ENCODE results near the gene PRTN3. TPM values are rescaled to one million over a fixed set of nuclear protein-coding genes. Genes with fewer than 3 reads are reported as not detected.
A peak's percentile ranks its signal among the peaks of the same experiment; 100 is the strongest.
"Not testable (repeated sequence)": the region's sequence is repeated elsewhere in the genome, so short reads cannot be mapped to it uniquely, and the experiment has no call there.

The PRTN3 gene
- polyA plus RNA-seq, 5 donors: 1.4 to 3.4 (median 2.2) TPM

DNA sequence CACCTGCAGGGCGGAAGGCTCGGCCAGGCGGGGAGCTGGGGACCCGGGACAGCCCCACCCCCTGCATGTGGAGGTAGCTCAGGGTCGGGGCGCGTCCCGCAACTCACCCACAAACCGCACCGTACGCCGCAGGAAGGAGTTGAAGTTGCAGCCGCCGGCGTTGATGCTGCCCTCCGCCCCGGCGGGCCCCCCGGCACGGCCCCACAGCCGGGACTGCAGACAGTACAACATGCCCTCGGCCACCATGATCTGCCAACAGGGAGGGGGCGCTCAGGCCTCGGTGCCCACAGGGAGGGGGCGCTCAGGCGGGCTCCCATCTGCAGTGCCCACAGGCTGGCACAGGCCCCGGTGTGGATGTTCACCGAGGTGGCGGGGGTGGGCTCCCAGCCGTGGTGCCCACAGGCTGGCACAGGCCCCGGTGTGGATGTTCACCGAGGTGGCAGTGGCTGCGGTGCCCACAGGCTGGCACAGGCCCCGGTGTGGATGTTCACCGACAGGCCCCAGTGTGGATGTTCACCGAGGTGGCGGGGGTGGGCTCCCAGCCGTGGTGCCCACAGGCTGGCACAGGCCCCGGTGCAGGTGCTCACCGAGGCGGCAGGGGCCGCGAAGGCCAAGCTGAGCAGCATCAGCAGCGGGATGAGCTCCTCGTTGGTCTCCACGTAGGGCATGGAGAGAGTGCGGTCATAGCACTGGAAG is 25.6 kb upstream of the PRTN3 start:
- no peak for DNase-seq

DNA sequence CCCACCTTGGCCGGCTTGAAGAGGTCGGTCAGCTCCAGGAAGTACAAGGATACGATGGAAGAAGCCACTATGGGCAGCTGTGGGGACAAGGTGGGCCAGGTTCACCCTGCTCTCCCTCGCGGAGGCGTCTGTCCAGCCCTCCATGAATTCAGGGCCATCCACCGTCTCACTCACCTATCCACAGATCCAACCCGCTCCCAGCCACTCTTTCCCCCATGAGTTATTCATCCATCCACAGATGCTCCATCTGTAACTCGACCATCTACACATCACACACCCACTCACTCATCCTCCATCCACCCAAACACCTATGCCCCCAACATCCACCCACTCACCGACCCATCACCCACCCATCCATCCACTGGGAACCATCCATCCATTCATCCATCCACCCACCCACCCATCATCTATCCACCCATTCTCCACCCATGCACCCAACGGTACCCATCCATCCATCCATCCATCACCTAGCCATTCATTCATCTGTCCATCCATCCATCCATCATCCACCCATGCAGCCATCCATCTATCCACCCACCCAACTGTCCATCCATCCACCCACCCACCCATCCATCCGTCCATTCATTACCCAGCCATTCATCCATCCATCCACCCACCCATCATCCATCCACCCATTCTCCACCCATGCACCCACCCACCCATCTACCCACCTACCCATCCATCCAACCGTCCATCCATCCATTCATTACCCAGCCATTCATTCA is 24.9 kb upstream of the PRTN3 start:
- no peak for DNase-seq

- DNase-seq: no peak
These were observed 24.3 kb upstream of the PRTN3 start for GRCh38 chr19:816500-816857.

DNA sequence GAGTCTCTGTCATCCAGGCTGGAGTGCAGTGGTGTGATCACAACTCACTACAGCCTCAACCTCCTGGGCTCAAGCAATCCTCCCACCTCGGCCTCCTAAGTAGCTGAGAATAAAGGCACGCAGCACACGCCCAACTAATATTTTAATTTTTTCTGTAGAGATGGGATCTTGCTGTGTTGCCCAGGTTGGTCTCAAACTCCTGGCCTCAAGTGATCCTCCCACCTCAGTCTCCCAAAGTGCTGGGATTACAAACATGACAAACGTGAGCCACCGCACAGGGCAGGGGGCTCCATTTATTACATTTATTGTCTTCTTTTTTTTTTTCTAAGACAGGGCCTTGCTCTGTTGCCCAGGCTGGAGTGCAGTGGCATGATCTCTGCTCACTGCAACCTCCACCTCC is 20.6 kb upstream of the PRTN3 start:
- not testable (repeated sequence) for DNase-seq

- DNase-seq: no peak
These were observed 19.5 kb upstream of the PRTN3 start for GRCh38 chr19:821231-821824.

DNA sequence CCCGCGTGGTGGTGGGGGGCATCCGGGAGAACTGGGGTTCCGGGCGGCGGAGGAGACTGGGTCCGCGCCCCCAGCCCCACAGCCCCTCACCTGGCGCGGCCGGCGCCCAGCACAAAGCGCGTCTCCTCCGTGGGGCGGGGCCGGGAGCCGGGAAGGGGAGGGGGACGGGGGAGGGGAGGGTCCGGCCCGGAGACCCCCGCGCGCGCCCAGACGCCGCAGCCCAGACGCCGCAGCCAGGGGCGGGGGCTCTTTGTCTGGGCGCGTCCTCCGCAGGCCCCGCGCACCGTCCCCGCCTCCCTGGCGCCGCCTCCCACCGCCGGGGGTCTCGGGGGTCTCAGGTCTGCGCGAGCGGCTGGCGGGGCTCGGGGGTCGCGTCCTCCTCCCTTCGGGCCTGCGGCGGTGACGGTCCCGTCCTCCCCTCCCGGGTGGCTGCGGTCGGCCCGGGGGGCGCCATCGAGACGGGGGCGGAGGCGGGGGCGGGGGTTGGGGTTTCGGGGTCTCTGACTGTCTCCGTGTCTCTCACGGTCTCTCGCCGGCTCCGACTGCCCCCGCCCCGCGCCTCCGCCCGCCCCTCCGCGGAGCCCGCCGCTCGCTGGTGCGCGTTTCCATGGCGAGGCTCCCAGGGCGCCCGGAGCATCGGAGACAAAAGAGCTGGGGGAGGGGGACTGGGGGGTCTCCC is 18.8 kb upstream of the PRTN3 start, which contains the start of gene PLPPR3:
Gene PLPPR3, minus strand, starts transcription at position 131 of the 679 bp plus-strand sequence. CDS start 396 bp downstream, outside the sequence.
- DNase-seq: no peak

GRCh38 chr19:823565-824121 is 17.2 kb upstream of the PRTN3 start:
- DNase-seq: no peak

- DNase-seq: no peak
These were observed 15.9 kb upstream of the PRTN3 start for GRCh38 chr19:824885-825284.

DNA sequence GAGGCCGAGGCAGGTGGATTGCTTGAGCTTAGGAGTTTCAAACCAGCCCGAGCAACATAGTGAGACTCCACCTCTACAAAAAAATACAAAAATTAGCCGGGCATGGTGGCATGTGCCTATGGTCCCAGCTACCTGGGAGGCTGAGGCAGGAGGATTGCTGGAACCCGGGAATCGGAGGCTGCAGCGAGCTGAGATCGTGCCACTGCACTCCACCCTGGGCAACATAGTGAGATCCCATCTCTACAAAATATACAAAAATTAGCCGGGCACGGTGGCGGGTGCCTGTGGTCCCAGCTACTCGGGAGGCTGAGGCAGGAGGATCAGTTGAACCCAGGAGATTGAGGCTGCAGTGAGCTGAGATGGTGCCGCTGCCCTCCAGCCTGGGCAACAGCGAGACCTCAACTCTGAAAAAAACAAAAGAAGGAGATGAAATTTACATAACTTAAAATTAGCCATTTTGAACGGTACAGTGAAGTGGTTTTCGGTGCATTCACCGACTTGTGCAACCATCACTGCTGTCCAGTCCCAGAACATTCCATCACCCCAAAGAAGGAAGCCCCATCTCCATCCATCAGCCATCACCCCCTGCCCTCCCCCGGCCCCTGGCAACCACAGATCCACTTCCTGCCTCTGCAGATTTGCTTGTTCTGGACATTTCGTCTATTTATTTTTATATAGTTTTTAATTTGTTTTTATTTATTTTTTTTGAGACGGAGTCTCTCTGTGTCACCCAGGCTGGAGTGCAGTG is 14.7 kb upstream of the PRTN3 start:
- no peak for DNase-seq

DNA sequence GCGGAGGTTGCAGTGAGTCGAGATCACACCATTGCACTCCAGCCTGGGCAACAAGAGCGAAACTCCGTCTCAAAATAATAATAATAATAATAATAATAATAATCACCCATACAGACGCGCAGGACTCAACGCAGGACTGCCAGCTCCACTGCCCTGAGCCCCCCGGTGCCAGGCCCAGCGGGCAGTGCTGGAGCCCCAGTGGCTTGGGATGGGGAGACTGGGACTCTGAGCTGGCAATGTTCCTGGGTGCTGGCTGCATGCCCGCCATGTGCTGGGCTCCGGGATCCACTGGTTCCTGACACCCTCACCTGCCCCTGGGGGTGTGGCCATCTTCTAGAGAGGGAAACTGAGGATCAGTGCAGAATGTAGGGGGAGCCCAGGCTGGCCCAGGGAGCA is 13.5 kb upstream of the PRTN3 start:
- DNase-seq: no peak

DNA sequence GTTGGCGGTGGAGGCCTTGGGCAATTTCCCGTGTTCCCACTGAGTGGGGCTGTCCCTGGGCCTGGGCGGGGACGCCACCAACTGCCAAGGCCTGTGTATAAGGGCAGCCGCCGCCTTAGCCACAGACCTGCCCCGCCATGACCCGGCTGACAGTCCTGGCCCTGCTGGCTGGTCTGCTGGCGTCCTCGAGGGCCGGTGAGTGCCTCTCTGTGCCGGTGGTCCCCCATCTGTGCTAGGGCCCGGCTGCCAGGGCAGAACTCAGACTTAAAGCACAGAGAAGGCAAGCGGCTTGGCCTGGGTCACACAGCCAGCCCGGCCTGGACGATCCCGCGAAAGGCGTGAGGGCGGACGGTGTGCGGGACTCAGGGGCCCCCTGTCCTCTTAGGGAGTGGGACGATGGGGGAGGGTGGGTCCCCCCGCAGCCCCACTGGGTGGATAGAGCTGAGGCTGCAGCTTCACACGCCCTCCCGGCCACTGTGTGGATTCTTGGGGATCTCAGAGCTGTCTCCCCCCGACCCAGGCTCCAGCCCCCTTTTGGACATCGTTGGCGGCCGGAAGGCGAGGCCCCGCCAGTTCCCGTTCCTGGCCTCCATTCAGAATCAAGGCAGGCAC is 13.0 kb upstream of the PRTN3 start, which contains the start of gene AZU1:
Gene AZU1, plus strand, starts transcription at position 128 of the 612 bp plus-strand sequence. Its CDS starts 10 bp downstream, at position 138.
- no peak for DNase-seq

DNA sequence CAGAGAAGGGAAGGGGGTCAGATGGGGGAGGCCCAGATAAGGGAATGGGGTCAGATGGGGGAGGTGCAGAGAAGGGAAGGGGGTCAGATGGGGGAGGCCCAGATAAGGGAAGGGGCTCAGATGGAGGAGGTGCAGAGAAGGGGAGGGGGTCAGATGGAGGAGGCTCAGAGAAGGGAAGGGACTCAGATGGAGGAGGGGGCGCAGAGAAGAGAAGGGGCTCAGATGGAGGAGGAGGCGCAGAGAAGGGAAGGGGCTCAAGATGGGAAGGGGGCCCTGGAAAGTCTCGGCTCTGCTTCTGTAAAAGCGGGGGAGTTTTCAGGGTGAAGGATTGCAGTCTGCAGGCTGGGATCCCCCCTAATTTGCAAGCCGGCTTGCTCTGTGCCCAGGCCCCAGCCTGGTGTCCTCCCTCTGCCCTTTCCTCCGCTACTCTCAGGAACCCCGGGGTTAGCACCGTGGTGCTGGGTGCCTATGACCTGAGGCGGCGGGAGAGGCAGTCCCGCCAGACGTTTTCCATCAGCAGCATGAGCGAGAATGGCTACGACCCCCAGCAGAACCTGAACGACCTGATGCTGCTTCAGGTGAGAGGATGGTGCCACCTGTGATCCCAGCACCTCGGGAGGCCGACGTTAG is 11.6 kb upstream of the PRTN3 start:
- no peak for DNase-seq

DNA sequence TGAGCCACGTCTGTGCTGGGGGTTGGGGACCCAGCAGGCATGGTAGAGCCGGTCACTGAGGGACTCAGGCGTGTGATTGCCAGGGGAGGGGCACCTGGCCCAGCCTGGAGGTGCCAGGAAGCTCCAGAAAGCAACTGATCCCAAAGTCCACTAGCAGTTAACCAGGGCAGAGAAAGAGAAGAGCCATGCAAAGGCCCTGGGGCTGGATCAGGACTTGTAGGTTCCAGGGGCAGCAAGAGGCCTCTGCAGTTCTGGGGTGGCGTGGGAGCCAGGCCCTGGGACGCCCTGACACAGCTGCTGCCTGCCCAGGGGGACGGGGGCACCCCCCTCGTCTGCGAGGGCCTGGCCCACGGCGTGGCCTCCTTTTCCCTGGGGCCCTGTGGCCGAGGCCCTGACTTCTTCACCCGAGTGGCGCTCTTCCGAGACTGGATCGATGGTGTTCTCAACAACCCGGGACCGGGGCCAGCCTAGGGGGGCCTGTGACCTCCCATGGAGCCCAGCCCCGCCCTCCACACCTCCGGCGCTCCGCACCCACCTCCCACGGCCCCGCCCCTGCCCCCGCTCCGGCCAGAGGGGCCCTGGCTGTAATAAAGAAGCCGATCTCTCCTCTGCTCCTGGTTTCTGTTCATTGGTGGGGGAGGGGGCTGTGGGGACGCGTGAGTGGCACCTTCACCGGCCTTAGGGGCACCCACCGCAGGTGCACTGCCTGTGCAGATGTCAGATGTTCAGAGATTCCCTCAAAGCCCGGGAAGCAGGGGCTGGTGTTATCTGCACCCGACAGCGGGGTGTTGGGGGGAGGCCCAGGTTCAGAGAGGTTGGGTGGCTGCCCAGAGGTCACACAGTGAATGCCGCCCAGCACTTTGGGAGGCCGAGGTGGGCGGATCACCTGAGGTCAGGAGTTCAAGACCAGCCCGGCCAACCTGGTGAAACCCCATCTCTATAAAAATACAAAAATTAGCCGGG is 9.1 kb upstream of the PRTN3 start:
- no peak for DNase-seq

DNA sequence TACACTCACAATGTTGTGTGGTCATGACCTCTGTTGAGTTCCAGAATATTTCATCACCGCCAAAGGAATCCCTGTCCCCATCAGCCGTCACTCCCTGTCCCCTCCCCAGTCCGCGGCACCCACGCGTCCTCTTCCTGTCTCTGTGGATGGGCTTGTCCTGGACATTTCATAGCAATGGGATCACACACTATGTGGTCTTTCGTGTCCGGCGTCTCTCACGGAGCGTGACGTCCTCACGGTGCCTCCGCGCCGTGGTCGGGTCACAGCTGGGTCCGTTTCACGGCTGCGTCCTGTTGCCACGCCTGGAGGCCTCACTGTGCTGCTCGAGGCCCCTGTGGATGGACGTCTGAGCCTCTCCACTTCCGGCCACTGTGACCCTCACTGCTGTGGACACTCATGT is 6.6 kb upstream of the PRTN3 start:
- no peak for DNase-seq

GRCh38 chr19:835210-835810 is 5.5 kb upstream of the PRTN3 start:
- DNase-seq: peak; percentile 33 to 43

DNA sequence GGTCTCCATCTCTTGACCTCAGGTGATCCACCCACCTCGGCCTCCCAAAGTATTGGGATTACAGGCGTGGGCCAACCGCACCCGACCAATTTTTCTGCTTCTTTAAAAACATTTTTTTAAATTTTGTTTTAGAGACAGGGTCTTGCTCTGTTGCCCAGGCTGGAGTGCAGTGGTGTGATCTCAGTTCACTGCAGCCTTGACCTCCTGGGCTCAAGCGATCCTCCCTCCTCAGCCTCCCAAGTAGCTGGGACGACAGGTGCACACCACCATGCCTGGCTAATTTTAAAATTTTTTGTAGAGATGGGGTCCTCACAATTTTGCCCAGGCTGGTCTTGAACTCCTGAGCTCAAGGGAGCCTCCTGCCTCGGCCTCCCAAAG is 2.0 kb downstream of the PRTN3 start:
- not testable (repeated sequence) for DNase-seq

DNA sequence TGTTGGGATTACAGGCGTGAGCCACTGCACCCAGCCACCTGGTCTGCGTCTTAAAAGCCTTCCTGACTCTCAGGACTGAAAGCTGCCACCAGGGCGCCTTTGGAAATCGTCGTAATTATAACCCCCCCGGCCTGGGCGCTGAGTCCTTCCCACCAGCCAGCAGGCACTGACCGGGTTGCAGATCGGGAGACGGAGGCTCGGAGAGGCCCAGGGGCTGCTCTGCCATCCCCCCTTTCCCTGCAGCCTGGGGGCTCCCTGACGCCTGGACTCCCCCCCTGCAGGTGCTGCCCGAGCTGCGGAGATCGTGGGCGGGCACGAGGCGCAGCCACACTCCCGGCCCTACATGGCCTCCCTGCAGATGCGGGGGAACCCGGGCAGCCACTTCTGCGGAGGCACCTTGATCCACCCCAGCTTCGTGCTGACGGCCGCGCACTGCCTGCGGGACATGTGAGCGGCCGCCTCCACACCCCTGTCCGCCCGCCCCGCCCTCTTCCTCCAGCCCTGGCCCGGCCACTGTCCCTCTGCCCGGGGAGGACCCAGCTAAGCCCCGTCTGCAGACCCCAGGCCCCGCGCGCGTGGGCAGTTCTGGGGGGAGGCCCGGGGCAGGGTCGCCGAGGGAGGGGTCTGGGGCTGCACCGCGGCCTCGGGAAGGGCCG is 2.5 kb downstream of the PRTN3 start:
- DNase-seq: no peak

Measured in right lung (tissue), 5 donors.